Activated CD4-positive, alpha-beta T cell treated with anti-CD3 and anti-CD28 coated beads, Interleukin-2, amount 10 ng/mL, durations not matched to agents 7 days and 5 days (primary cell): ENCODE results near the gene PARP16. TPM values are rescaled to one million over a fixed set of nuclear protein-coding genes. Genes with fewer than 3 reads are reported as not detected.
"Not testable (repeated sequence)": the region's sequence is repeated elsewhere in the genome, so short reads cannot be mapped to it uniquely, and the experiment has no call there.

Experiments
- CTCF ChIA-PET: fragments of 350-600 bp; sonication (Branson Sonifier 250); formaldehyde crosslinking; loops from one replicate; lab custom pipeline; 2021; ENCODE audit warnings: antibody characterized with exemption; lab: Charles Lee
- POLR2A ChIA-PET: fragments of 350-600 bp; sonication (Branson Sonifier 250); formaldehyde crosslinking; loops from one replicate; lab custom pipeline; 2021; ENCODE audit warnings: antibody characterized with exemption; lab: Charles Lee
- DNase-seq: peaks from one replicate; pipeline ENCODE4 v3.0.0-alpha.2; 2020
- H3K27ac Mint-ChIP-seq: one replicate; pipeline ENCODE4 v1.8.0; 2021; ENCODE audit warnings: mild to moderate bottlenecking, moderate library complexity, mixed read lengths
- H3K27me3 Mint-ChIP-seq: one replicate; pipeline ENCODE4 v1.8.0; 2021; ENCODE audit warnings: mixed read lengths
- H3K36me3 Mint-ChIP-seq: one replicate; pipeline ENCODE4 v1.8.0; 2021; ENCODE audit warnings: low read depth, mixed read lengths
- H3K4me1 Mint-ChIP-seq: one replicate; pipeline ENCODE4 v1.8.0; 2021; ENCODE audit warnings: mixed read lengths
- H3K4me3 Mint-ChIP-seq: one replicate; pipeline ENCODE4 v1.8.0; 2021; ENCODE audit warnings: mild to moderate bottlenecking, moderate library complexity, mixed read lengths
- H3K9me3 Mint-ChIP-seq: one replicate; pipeline ENCODE4 v1.8.0; 2021; ENCODE audit warnings: mixed read lengths
- total RNA-seq, 2 experiments: library from RNA; stranded (reverse); gene quantifications; one replicate each; pipeline ENCODE4 v1.2.3, GENCODE V29; 2021

Gene PARP16
- total RNA-seq, 2 experiments from 2014 or later = 19.0 to 21.7 TPM

GRCh38 chr15:65245096-65245856, 41.4 kb downstream of the PARP16 start:
- H3K4me1 Mint-ChIP-seq = no peaks in the 10 kb centered on the region
- peaks cover 2% of the 10 kb centered on the region for H3K36me3 Mint-ChIP-seq
- no peak overlapping the region for H3K4me3 Mint-ChIP-seq
- no peaks in the 10 kb centered on the region for H3K27me3 Mint-ChIP-seq
- no peak for DNase-seq
- POLR2A ChIA-PET = no interaction called here
- CTCF ChIA-PET = interaction anchor here (0.9 to 1.9 kb wide), 2 partner anchors 10 to 20 kb away, joined by 3 to 4 read pairs; no protein-coding TSS in a partner anchor
- H3K9me3 Mint-ChIP-seq = no peaks in the 10 kb centered on the region
- no peak overlapping the region for H3K27ac Mint-ChIP-seq

GRCh38 chr15:65244638-65245037, 42.0 kb downstream of the PARP16 start:
- CTCF ChIA-PET = no interaction called here
- no peak overlapping the region for H3K4me3 Mint-ChIP-seq

GRCh38 chr15:65236443-65236842, 50.2 kb downstream of the PARP16 start:
- POLR2A ChIA-PET, H3K9me3 Mint-ChIP-seq, DNase-seq, H3K27me3 Mint-ChIP-seq, H3K27ac Mint-ChIP-seq, H3K4me1 Mint-ChIP-seq, H3K4me3 Mint-ChIP-seq, H3K36me3 Mint-ChIP-seq: not testable (repeated sequence)
- CTCF ChIA-PET = interaction anchor here (0.5 kb wide), 1 partner anchor 60 kb away, joined by 3 read pairs; no protein-coding TSS in a partner anchor

More at GRCh38 chr15:65244638-65245037, 42.0 kb downstream of the PARP16 start:
- H3K27ac Mint-ChIP-seq = no peak overlapping the region
- POLR2A ChIA-PET = no interaction called here
- H3K4me1 Mint-ChIP-seq = no peaks in the 10 kb centered on the region
- H3K9me3 Mint-ChIP-seq = no peaks in the 10 kb centered on the region
- no peak for DNase-seq
- H3K36me3 Mint-ChIP-seq = peaks cover 2% of the 10 kb centered on the region
- no peaks in the 10 kb centered on the region for H3K27me3 Mint-ChIP-seq

- H3K36me3 Mint-ChIP-seq = no peaks in the 10 kb centered on the region
- CTCF ChIA-PET = interaction anchor here (0.6 kb wide), 2 partner anchors 32 to 1285 kb away, joined by 3 read pairs; no protein-coding TSS in a partner anchor
- POLR2A ChIA-PET = no interaction called here
- H3K9me3 Mint-ChIP-seq = peaks cover 2% of the 10 kb centered on the region
- no peak overlapping the region for H3K4me3 Mint-ChIP-seq
- peaks cover 9% of the 10 kb centered on the region for H3K4me1 Mint-ChIP-seq
- no peaks in the 10 kb centered on the region for H3K27me3 Mint-ChIP-seq
- DNase-seq = no peak
- H3K27ac Mint-ChIP-seq = no peak overlapping the region
Observed at GRCh38 chr15:65233696-65234095, 53.0 kb downstream of the PARP16 start.

- Mint-ChIP-seq H3K4me3 (no peak overlapping the region), H3K9me3 (peaks cover 2% of the 10 kb centered on the region), H3K27ac (no peak overlapping the region), H3K4me1 (peaks cover 9% of the 10 kb centered on the region), H3K36me3 (no peaks in the 10 kb centered on the region), H3K27me3 (no peaks in the 10 kb centered on the region)
- CTCF ChIA-PET = no interaction called here
- no peak for DNase-seq
- POLR2A ChIA-PET = no interaction called here
Observed at GRCh38 chr15:65232520-65232919, 54.2 kb downstream of the PARP16 start.

GRCh38 chr15:65231306-65231705, 55.4 kb downstream of the PARP16 start:
- H3K27me3 Mint-ChIP-seq = no peaks in the 10 kb centered on the region
- H3K4me1 Mint-ChIP-seq = peaks cover 5% of the 10 kb centered on the region
- no peak overlapping the region for H3K4me3 Mint-ChIP-seq
- CTCF ChIA-PET = no interaction called here
- DNase-seq = no peak
- peaks cover 2% of the 10 kb centered on the region for H3K9me3 Mint-ChIP-seq
- POLR2A ChIA-PET = no interaction called here
- no peak overlapping the region for H3K27ac Mint-ChIP-seq
- no peaks in the 10 kb centered on the region for H3K36me3 Mint-ChIP-seq

- H3K36me3 Mint-ChIP-seq, H3K4me3 Mint-ChIP-seq, H3K27me3 Mint-ChIP-seq, H3K27ac Mint-ChIP-seq, CTCF ChIA-PET, POLR2A ChIA-PET, H3K4me1 Mint-ChIP-seq, DNase-seq, H3K9me3 Mint-ChIP-seq: not testable (repeated sequence)
Observed at GRCh38 chr15:65226901-65227300, 59.8 kb downstream of the PARP16 start.

GRCh38 chr15:65226221-65226620, 60.5 kb downstream of the PARP16 start:
- no peak for DNase-seq
- ChIA-PET POLR2A (no interaction called here), CTCF (no interaction called here)
- peaks cover 2% of the 10 kb centered on the region for H3K27me3 Mint-ChIP-seq
- no peaks in the 10 kb centered on the region for H3K4me1 Mint-ChIP-seq
- no peaks in the 10 kb centered on the region for H3K9me3 Mint-ChIP-seq
- H3K36me3 Mint-ChIP-seq = no peaks in the 10 kb centered on the region
- no peak overlapping the region for H3K4me3 Mint-ChIP-seq
- H3K27ac Mint-ChIP-seq = no peak overlapping the region

GRCh38 chr15:65223996-65224395, 62.7 kb downstream of the PARP16 start:
- no peak overlapping the region for H3K27ac Mint-ChIP-seq
- POLR2A ChIA-PET = no interaction called here
- CTCF ChIA-PET = no interaction called here
- H3K36me3 Mint-ChIP-seq = no peaks in the 10 kb centered on the region
- H3K4me3 Mint-ChIP-seq = no peak overlapping the region
- no peak for DNase-seq
- H3K4me1 Mint-ChIP-seq = no peaks in the 10 kb centered on the region
- peaks cover 2% of the 10 kb centered on the region for H3K27me3 Mint-ChIP-seq
- H3K9me3 Mint-ChIP-seq = no peaks in the 10 kb centered on the region

- CTCF ChIA-PET = interaction anchor here (1.5 kb wide), 1 partner anchor 11 kb away, joined by 4 read pairs; no protein-coding TSS in a partner anchor
- no peaks in the 10 kb centered on the region for H3K36me3 Mint-ChIP-seq
- POLR2A ChIA-PET = no interaction called here
- peaks cover 2% of the 10 kb centered on the region for H3K27me3 Mint-ChIP-seq
- no peaks in the 10 kb centered on the region for H3K9me3 Mint-ChIP-seq
- no peak overlapping the region for H3K27ac Mint-ChIP-seq
- no peak for DNase-seq
- no peak overlapping the region for H3K4me3 Mint-ChIP-seq
- no peaks in the 10 kb centered on the region for H3K4me1 Mint-ChIP-seq
Observed at GRCh38 chr15:65222891-65223290, 63.8 kb downstream of the PARP16 start.

GRCh38 chr15:65221697-65222096, 65.0 kb downstream of the PARP16 start:
- no peak for DNase-seq
- Mint-ChIP-seq H3K4me3 (no peak overlapping the region), H3K36me3 (no peaks in the 10 kb centered on the region), H3K9me3 (no peaks in the 10 kb centered on the region), H3K27me3 (peaks cover 2% of the 10 kb centered on the region), H3K4me1 (no peaks in the 10 kb centered on the region), H3K27ac (no peak overlapping the region)
- POLR2A ChIA-PET = no interaction called here
- CTCF ChIA-PET = interaction anchor here (0.6 to 1.5 kb wide), 6 partner anchors 10 to 201 kb away, joined by 3 to 4 read pairs (median 4); partner anchors contain the start of gene CLPX

GRCh38 chr15:65219137-65219536, 67.5 kb downstream of the PARP16 start:
- DNase-seq = no peak
- Mint-ChIP-seq H3K36me3 (no peaks in the 10 kb centered on the region), H3K9me3 (no peaks in the 10 kb centered on the region), H3K27ac (no peak overlapping the region), H3K27me3 (peaks cover 2% of the 10 kb centered on the region), H3K4me3 (no peak overlapping the region), H3K4me1 (no peaks in the 10 kb centered on the region)
- CTCF ChIA-PET = interaction anchor here (0.6 kb wide), 1 partner anchor 435 kb away, joined by 4 read pairs; no protein-coding TSS in a partner anchor
- POLR2A ChIA-PET = no interaction called here
